NCI-H2029 (cell line): Measurements from ENCODE around the gene KCNQ1.

Experiments used
- DNase-seq: peaks from one replicate; lab custom pipeline; 2025; lab: John Stamatoyannopoulos, UW

KCNQ1 gene

DNA sequence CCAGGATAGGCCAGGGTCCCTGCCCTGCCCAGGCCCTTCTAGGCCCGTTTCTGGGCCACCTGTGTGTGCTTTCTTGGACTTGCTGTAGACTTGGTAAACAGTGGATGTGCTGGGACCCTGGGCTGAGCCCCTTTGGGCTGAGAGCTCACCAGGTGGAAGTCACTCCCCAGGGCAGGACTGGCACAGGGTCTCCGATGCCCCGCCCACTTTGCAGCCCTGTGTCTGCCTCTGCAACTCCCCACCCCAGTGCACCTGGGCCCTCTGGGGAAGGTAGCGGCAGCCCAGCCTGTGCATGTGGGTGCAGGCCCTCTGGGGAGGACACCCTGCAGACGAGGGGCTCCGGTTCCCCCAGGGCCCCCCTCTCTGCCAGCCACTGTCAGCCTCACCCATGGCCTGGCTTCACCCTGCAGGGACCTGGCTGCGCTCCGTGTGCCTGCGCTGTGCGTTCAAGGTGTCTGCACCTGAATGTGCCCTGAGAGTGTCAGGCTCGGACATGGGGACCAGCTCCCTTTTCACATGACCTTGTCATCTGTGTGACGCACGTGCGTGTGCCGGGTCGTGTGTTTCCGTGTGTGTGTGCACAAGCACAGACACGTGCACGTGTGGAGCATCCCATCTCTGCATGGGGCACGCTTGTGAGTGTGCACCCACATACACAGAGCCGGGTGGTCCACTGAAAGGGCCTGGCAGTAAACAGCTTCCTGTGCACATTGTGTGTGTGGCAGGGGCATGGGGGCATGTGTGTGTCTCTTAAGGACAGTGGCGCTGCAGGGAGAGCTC, 136.5 kb downstream of the KCNQ1 start:
- no peak for DNase-seq

DNA sequence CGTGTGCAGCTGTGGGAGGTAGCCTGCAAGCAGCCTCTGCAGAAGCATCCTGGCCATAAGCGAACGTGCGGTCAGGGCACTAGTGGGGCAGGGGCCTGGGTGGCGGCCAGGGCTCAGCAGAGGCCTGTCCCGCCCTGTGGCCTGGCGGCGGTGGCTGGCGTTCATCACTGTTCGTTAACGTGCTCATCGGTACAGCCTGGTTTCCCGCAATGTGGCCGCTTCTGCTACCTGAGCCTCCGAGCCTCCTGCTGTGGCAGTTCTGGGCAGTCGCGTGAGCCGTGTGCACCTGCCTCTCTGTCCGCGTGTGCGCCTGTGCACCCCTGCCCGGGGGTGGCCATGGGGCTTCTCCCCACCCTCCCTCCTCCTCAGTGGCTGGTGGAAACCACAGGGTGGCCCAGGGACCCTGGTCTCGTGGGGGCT, 137.1 kb downstream of the KCNQ1 start:
- DNase-seq, result no peak

DNA sequence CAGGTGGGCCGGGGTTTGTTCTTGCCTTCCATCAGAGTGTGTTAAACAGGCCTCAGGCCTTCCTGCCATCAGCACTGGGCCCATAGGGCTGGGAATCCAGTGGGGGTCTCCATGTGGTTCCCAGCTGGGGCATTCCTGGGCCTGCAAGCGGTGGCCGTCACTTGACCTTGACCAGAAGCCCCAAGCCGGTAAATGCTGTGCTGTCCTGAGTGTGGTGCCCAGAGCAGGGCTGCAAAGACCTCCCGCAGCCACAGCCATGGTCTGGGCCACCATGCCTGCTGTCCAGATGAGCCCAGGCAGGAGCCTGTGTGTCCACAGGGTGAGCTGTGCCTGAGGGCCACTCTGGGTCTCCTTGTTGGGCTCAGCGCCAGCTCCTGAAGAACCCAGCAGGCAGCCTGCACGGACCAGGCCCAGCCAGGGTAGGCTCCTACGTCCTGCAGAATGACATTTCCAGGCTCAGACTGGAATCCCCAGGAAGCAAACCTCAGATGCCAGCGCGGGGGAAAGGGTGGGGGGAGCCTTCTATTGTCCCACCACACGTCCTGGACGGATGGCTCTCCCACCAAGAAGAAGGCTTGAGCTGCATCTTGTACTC, 137.6 kb downstream of the KCNQ1 start:
- DNase-seq, result no peak

DNA sequence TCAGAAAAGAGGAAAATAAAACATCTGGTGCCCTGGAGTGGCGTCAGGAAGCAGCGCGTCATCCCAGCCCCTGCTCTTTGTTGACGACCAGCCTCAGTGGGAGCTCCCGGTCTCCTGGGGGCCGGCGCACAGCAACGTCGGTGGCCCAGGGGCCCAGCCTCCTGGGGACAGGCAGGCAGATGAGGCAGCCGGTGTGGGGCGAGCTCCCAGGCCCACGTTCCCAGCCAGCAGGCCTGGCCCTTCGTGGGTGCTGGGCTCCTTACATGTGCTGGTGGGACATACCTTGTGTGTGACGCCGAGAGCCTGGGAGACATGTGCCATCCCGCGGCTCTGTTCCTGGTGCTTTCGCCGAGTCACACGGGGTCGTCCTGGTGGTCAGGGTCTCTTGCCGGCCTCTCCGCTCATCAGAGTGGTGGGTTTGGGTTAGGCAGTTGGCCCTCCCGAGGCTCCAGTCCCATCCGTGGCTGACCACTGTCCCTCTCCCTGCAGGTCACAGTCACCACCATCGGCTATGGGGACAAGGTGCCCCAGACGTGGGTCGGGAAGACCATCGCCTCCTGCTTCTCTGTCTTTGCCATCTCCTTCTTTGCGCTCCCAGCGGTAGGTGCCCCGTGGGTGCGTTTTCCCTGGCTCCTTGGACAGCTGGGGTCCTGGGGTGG, 138.3 kb downstream of the KCNQ1 start:
- DNase-seq, result no peak

- DNase-seq, result no peak
These were observed 138.8 kb downstream of the KCNQ1 start for GRCh38 chr11:2583605-2583958.

- DNase-seq, result no peak
These were observed 139.6 kb downstream of the KCNQ1 start for GRCh38 chr11:2584434-2584811.

- no peak for DNase-seq
These were observed 140.2 kb downstream of the KCNQ1 start for GRCh38 chr11:2584812-2585565.

GRCh38 chr11:2585566-2586086, 140.8 kb downstream of the KCNQ1 start:
- DNase-seq, result no peak

- DNase-seq, result no peak
These were observed 141.4 kb downstream of the KCNQ1 start for GRCh38 chr11:2586087-2586792.

GRCh38 chr11:2586793-2587131, 142.0 kb downstream of the KCNQ1 start:
- no peak for DNase-seq

DNA sequence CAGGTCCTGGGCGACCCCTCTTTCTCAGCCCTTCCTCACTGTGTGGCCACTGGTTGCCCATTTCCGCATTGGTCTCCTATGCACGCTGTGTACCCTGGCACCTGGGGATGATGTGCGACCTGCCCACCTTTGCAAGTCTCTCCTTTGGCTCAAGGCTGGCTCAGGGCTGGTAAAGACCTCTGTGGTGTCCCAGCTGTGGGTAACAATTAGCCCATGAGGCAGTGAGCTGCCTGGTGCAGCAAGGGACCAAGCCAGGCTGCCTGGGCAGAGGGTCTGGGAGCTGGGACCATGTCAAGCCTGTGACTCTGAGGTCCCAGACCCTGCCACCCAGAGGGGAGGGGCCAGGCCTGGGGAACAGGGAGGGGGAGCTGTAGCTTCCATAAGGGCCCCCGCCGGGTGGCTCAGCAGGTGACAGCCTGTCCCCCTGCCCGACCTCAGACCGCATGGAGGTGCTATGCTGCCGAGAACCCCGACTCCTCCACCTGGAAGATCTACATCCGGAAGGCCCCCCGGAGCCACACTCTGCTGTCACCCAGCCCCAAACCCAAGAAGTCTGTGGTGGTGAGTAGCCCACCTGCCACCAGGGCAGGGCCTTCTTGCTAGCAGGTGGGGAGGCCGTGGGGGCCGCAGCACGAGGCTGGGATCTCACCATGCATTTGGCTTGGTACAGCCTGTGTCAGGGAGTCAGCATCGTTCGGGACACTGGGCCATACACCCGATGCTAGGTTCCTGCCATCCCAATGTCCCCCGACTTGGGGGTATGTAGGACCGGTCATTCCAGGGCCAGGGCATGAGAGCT, 142.5 kb downstream of the KCNQ1 start:
- DNase-seq, result no peak

DNA sequence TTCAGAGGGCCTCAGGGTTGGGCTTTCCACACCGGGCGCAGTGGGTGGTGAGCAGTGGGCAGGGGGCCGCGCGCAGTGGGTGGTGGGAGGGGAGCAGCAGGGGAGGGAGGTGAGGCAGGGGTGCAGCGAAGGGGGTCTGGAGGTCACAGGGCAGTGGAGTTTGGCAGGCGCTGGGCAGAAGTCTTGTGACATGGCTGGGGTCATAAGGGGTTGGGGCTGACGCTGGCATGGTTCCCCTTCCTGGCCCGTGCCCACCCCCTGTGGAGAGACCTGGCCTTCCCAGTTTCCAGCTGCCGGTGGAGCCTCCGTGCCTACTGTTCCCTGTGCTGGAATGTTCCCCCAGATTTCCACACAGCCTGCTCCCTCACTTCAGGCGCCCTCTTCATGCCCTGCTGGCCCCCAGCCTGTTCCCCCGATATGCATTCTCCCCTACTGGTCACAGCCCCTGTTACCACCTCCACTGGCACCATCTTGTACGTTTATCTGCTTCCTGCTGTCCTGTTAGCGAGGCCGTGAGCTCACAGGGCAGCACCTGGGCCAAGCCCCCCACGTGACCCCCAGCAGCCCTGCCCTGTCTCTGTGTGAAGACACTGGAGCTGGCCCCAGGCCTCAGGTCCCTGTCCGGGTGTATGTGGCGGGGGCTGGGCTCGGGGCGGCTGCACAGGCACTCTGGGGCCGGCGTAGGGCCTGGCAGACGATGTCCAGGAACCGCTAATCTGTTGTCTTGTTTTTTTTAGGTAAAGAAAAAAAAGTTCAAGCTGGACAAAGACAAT, 143.4 kb downstream of the KCNQ1 start:
- no peak for DNase-seq

GRCh38 chr11:2588809-2589537, 144.2 kb downstream of the KCNQ1 start:
- DNase-seq, result no peak

DNA sequence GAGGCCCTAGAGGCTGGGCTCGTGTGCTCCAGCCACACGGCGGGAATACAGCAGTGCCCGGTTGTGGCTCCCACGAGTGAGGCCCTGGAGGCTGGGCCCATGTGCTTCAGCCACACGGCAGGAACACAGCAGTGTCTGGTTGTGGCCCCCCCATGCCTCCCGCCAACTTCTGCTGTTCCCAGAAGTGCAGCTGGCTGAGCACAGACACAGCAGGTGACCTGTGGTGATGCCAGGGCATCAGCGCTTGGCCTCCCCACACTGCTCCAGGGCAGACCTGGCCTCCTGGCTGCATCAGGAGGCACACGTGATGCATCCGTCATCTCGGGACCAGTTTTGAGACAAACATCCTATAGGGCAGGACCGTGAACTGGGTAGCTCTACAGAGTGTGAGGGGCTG, 144.7 kb downstream of the KCNQ1 start:
- no peak for DNase-seq

DNA sequence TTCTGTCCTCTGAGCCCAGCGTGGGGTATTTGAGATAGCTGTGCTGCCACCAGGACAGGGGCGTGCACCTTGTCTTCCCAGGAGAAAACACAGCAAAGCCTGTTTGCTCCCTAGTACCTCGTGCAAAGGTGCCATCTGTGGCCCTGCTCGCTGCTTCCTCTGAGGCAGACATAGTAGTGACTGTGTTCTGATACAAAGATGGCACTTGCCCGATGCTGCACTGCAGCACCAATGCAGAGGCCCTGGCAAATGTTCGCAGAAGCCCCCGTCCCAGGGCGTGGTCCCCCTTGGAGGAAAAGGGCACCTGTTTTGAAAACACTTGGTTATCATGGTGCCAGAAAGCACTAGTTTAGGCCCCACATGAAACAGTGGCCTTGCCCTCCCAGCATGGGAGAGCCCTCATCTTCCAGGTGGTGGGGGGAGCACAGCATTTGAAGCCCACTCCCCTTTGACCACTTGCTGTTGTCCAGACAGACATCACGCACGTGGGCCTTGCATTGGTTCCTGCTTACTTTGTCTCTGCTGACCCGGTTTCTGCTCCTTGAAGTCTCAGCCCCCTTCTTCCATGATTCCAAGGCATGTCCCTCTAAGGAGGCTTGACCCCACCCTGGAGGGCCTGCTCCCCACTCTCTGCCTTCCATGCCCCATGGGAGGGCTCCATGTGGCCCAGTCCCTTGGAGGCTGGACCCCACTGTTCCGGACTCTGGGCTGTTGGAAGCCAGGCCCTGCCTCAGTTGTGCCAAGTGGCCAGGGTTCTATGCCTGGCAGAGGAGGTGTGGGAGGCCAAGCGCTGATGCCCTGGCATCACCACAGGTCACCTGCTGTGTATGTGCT, 145.5 kb downstream of the KCNQ1 start:
- DNase-seq, result no peak

DNA sequence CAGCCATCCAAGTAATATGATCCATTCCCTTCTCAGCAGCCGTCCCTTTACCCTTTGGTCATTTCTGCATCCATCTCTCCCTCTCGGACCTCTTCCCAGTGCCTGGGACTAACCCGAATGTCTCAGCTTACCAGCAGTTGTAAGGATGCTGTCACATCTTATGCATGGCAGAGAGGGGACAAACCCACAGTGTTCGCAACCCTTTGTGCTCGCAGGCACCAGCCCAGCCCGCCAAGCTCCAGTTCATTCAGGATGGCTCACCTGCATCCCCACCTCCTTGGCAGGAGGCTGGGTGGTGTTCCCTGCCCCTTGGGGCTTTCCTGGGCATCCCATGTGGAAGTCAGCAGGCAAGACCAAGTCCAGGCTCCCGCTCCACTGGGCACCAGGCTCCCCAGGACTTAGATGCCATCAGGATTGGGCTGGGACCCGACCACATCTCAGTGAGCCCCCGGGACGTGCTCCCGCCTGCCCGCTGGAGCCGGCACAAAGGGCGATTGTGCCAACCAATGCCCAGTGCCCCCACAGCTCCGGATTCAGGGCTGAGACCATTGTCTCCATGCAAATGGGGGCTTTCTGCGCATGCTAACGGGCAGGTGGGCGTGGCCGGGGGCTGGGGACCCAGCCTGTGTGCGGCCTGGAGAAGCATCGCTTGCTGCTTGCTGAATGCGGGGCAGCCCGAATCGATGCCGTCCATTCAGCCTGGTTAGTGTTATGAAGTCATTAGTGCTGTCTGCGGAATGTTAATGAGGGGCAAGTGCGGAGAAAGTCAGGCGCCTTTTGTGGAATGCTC, 146.4 kb downstream of the KCNQ1 start:
- no peak for DNase-seq

GRCh38 chr11:2591805-2592204, 147.0 kb downstream of the KCNQ1 start:
- DNase-seq, result no peak
